MCF 10A (cell line): ENCODE measurements around the gene ADGRL1. TPM values are rescaled to one million over a fixed set of nuclear protein-coding genes. Genes with fewer than 3 reads are reported as not detected.
"Not testable (repeated sequence)": the region's sequence is repeated elsewhere in the genome, so short reads cannot be mapped to it uniquely, and the experiment has no call there.

Experiments
- BruUV-seq: library from RNA; stranded (reverse); fragments of 400-500 nt; replicated peaks from 2 replicates; lab custom pipeline; 2021; lab: Mats Ljungman, UMichigan
- CTCF ChIA-PET: fragments of 300-600 bp; sonication (Branson Sonifier 250); formaldehyde crosslinking; extraction: SDS; loops from one replicate; lab custom pipeline; 2021; ENCODE audit warnings: antibody characterized with exemption, inconsistent platforms; lab: Yijun Ruan, JAX
- POLR2A ChIA-PET: fragments of 300-600, 350-650 bp; sonication (Branson Sonifier 250); formaldehyde crosslinking; extraction: SDS; loops from one replicate; lab custom pipeline; 2020; ENCODE audit warnings: antibody characterized with exemption, inconsistent platforms; lab: Yijun Ruan, JAX
- DNase-seq: peaks from one replicate; pipeline ENCODE4 v3.0.0-alpha.2; 2018; ENCODE audit not compliant: unreplicated experiment
- H3K27ac Mint-ChIP-seq: one replicate; pipeline ENCODE4 v1.8.0; 2022; ENCODE audit warnings: mild to moderate bottlenecking, low read depth, mixed read lengths; ENCODE audit not compliant: unreplicated experiment
- H3K27me3 Mint-ChIP-seq: one replicate; pipeline ENCODE4 v1.8.0; 2022; ENCODE audit warnings: mixed read lengths; ENCODE audit not compliant: insufficient read depth, unreplicated experiment
- H3K36me3 Mint-ChIP-seq: one replicate; pipeline ENCODE4 v1.8.0; 2022; ENCODE audit warnings: mild to moderate bottlenecking, moderate library complexity, mixed read lengths; ENCODE audit not compliant: insufficient read depth, unreplicated experiment
- H3K4me1 Mint-ChIP-seq: one replicate; pipeline ENCODE4 v1.8.0; 2022; ENCODE audit warnings: mixed read lengths; ENCODE audit not compliant: insufficient read depth, unreplicated experiment
- H3K4me3 Mint-ChIP-seq: one replicate; pipeline ENCODE4 v1.8.0; 2022; ENCODE audit warnings: mild to moderate bottlenecking, moderate library complexity, mixed read lengths; ENCODE audit not compliant: unreplicated experiment
- H3K9me3 Mint-ChIP-seq: one replicate; pipeline ENCODE4 v1.8.0; 2022; ENCODE audit warnings: mixed read lengths; ENCODE audit not compliant: unreplicated experiment
- CTCF ChIP-seq: fragments of 200-600 bp; IDR thresholded peaks from one replicate; pipeline ENCODE4 v1.8.0; 2022; ENCODE audit warnings: antibody characterized with exemption, mild to moderate bottlenecking; ENCODE audit not compliant: unreplicated experiment
- intact Hi-C: fragments of 100-400 bp; cut with micrococcal nuclease; formaldehyde crosslinking; loops from 2 replicates; pipeline ENCODE4 v1.14.1; 2022
- total RNA-seq: library from RNA; stranded (reverse); gene quantifications from 2 replicates; pipeline ENCODE4 v1.2.3, GENCODE V29; 2022

ADGRL1 gene
- total RNA-seq, 1 experiment from 2014 or later: 15.9 TPM

- CTCF ChIA-PET: interaction anchor here (0.5 kb wide), 1 partner anchor 528 kb away, joined by 3 read pairs; no protein-coding TSS in a partner anchor
- H3K4me1 Mint-ChIP-seq, POLR2A ChIA-PET, H3K27ac Mint-ChIP-seq, DNase-seq, BruUV-seq, H3K4me3 Mint-ChIP-seq, intact Hi-C loops, H3K9me3 Mint-ChIP-seq, H3K36me3 Mint-ChIP-seq: not testable (repeated sequence)
- H3K27me3 Mint-ChIP-seq: peaks cover 30% of the 10 kb centered on the region
Measured at GRCh38 chr19:14249012-14249754, 43.2 kb upstream of the ADGRL1 start.

GRCh38 chr19:14248578-14249011 is 42.6 kb upstream of the ADGRL1 start:
- H3K9me3 Mint-ChIP-seq: no peaks in the 10 kb centered on the region
- no TSS peak for BruUV-seq
- peaks cover 25% of the 10 kb centered on the region for H3K27me3 Mint-ChIP-seq
- intact Hi-C loops: no loop called here
- TF ChIP-seq CTCF: no peak
- no peak overlapping the region for H3K27ac Mint-ChIP-seq
- ChIA-PET CTCF (no interaction called here), POLR2A (no interaction called here)
- H3K36me3 Mint-ChIP-seq: no peaks in the 10 kb centered on the region
- no peaks in the 10 kb centered on the region for H3K4me1 Mint-ChIP-seq
- no peak for DNase-seq
- no peak overlapping the region for H3K4me3 Mint-ChIP-seq

- POLR2A ChIA-PET, DNase-seq, BruUV-seq, H3K4me3 Mint-ChIP-seq, H3K27ac Mint-ChIP-seq, CTCF ChIA-PET, H3K36me3 Mint-ChIP-seq, H3K9me3 Mint-ChIP-seq, H3K4me1 Mint-ChIP-seq, intact Hi-C loops: not testable (repeated sequence)
- H3K27me3 Mint-ChIP-seq: peaks cover 25% of the 10 kb centered on the region
Measured at GRCh38 chr19:14247548-14248471, 41.8 kb upstream of the ADGRL1 start.

- H3K4me1 Mint-ChIP-seq, H3K27ac Mint-ChIP-seq, DNase-seq, intact Hi-C loops, CTCF ChIA-PET, H3K4me3 Mint-ChIP-seq, H3K9me3 Mint-ChIP-seq, POLR2A ChIA-PET, BruUV-seq, H3K36me3 Mint-ChIP-seq: not testable (repeated sequence)
- H3K27me3 Mint-ChIP-seq: peaks cover 21% of the 10 kb centered on the region
Measured at GRCh38 chr19:14247205-14247547, 41.2 kb upstream of the ADGRL1 start.

GRCh38 chr19:14244393-14244792 is 38.4 kb upstream of the ADGRL1 start:
- DNase-seq, BruUV-seq, CTCF ChIA-PET, H3K27ac Mint-ChIP-seq, POLR2A ChIA-PET, H3K4me1 Mint-ChIP-seq, H3K36me3 Mint-ChIP-seq, H3K4me3 Mint-ChIP-seq, intact Hi-C loops, H3K9me3 Mint-ChIP-seq, H3K27me3 Mint-ChIP-seq: not testable (repeated sequence)

GRCh38 chr19:14243718-14244117 is 37.7 kb upstream of the ADGRL1 start:
- H3K27me3 Mint-ChIP-seq, H3K27ac Mint-ChIP-seq, intact Hi-C loops, CTCF ChIA-PET, POLR2A ChIA-PET, DNase-seq, H3K9me3 Mint-ChIP-seq, H3K36me3 Mint-ChIP-seq, H3K4me1 Mint-ChIP-seq, H3K4me3 Mint-ChIP-seq, BruUV-seq: not testable (repeated sequence)
